Stomach (tissue), 4 donors: ENCODE data around the gene CST3.

Experiments
- CTCF ChIP-seq, 7 experiments: fragments of 450-650 bp in 4 of 7; fragments of 200-600 bp in 3 of 7; sonication (generic) in 3 of 7; IDR thresholded peaks; one replicate each; pipeline ENCODE4 v1.5.1; 2016 to 2019; ENCODE audit warnings: antibody characterized with exemption in 7 of 7, control low read depth in 2 of 7, mild to moderate bottlenecking in 1 of 7
- EP300 ChIP-seq: sonication (generic); formaldehyde crosslinking; IDR thresholded peaks from one replicate; pipeline ENCODE4 v1.6.1; 2017; ENCODE audit warnings: antibody characterized with exemption
- POLR2A ChIP-seq, 4 donors: fragments of 450-650 bp; IDR thresholded peaks; one replicate each; pipeline ENCODE4 v1.6.1; 2016; ENCODE audit warnings: antibody characterized with exemption in 4 of 4, control low read depth in 2 of 4, mild to moderate bottlenecking in 1 of 4, moderate library complexity in 1 of 4
- POLR2AphosphoS5 ChIP-seq, 3 donors: sonication (generic); formaldehyde crosslinking; IDR thresholded peaks; one replicate each; pipeline ENCODE4 v1.6.1; 2016; ENCODE audit warnings: antibody characterized with exemption in 3 of 3

- TF ChIP-seq EP300 (no peak), CTCF (IDR thresholded peaks at IDR 0.05) (no peak), POLR2A (IDR thresholded peaks at IDR 0.05) (no peak), POLR2AphosphoS5 (IDR thresholded peaks at IDR 0.05) (peak in 1 of 3 donors; percentile 49)
Observed at GRCh38 chr20:23624324-23624691, 13.4 kb downstream of the CST3 start.
